HepG2 (cell line): ENCODE results near the gene YTHDF1. TPM values are rescaled to one million over a fixed set of nuclear protein-coding genes. Genes with fewer than 3 reads are reported as not detected.

Source experiments
- ATAC-seq: fragments of 200-7000 bp; cut with Tn5 transposase; 3 replicates; pipeline ENCODE4 v1.9.1; 2020; ENCODE audit warnings: mild to moderate bottlenecking, moderate library complexity
- BruUV-seq: library from RNA; stranded (reverse); fragments of 400-500 nt; replicated peaks from 2 replicates; lab custom pipeline; 2021; lab: Mats Ljungman, UMichigan
- CTCF ChIA-PET: fragments of 300-600 bp; formaldehyde crosslinking; extraction: SDS; loops from one replicate; lab custom pipeline; 2021; ENCODE audit warnings: low total read pairs, inconsistent platforms, low intra/inter-chr PET ratio; lab: Yijun Ruan, JAX
- POLR2A ChIA-PET: fragments of 350-600 bp; sonication (Branson Sonifier 250); formaldehyde crosslinking; loops from one replicate; lab custom pipeline; 2020; ENCODE audit warnings: antibody characterized with exemption, inconsistent platforms; lab: Yijun Ruan, JAX
- DNase-seq: peaks from one replicate; pipeline ENCODE4 v3.0.0-alpha.2; 2015; ENCODE audit warnings: low spot score
- FAIRE-seq: peaks from 3 replicates; lab custom pipeline; 2011; peaks lifted over from hg19 to GRCh38; lab: Jason Lieb, UNC
- H2AFZ ChIP-seq: one replicate; pipeline ENCODE4 v1.6.1; 2011; ENCODE audit warnings: low read length, inconsistent platforms
- H3K27ac ChIP-seq: fragments of 300-600 bp; 3 replicates; pipeline ENCODE4 v1.8.0; 2011; ENCODE audit warnings: mixed run types, mild to moderate bottlenecking, mixed read lengths, low read length, inconsistent platforms; ENCODE audit not compliant: insufficient read depth; ENCODE audit errors: extremely low read length
- H3K27me3 ChIP-seq, 2 experiments: fragments of 200-600 bp in 1 of 2; 2 replicates in 1 of 2; 3 replicates in 1 of 2; pipeline versions ENCODE4 v1.6.0 to v1.8.0; 2011; ENCODE audit warnings: low read length in 2 of 2, mild to moderate bottlenecking in 2 of 2, moderate library complexity in 2 of 2, inconsistent platforms in 1 of 2; ENCODE audit not compliant: insufficient read depth in 2 of 2, control insufficient read depth in 1 of 2
- H3K36me3 ChIP-seq, 2 experiments: fragments of 200-600 bp in 1 of 2; replicated peaks in 1 of 2; 2 replicates in 1 of 2; 3 replicates in 1 of 2; pipeline versions ENCODE4 v1.5.1 to v1.8.0; 2011; ENCODE audit warnings: low read length in 2 of 2, inconsistent platforms in 1 of 2; ENCODE audit not compliant: insufficient read depth in 2 of 2, control insufficient read depth in 1 of 2
- H3K4me1 ChIP-seq: 2 replicates; pipeline ENCODE4 v1.5.1; 2012; ENCODE audit warnings: low read length, inconsistent platforms; ENCODE audit not compliant: insufficient read depth
- H3K4me2 ChIP-seq: 2 replicates; pipeline ENCODE4 v1.6.0; 2011; ENCODE audit warnings: low read depth, low read length, inconsistent platforms
- H3K4me3 ChIP-seq, 3 experiments: fragments of 200-600 bp in 1 of 3; sonication (generic), shearing (Covaris generic) in 1 of 3; replicated peaks in 1 of 3; 2 replicates each; pipeline ENCODE4 v1.5.1; 2011 to 2016; ENCODE audit warnings: low read length in 3 of 3, inconsistent platforms in 2 of 3, low read depth in 2 of 3, mild to moderate bottlenecking in 2 of 3, control low read depth in 1 of 3, mixed read lengths in 1 of 3; ENCODE audit not compliant: insufficient read depth in 1 of 3
- H3K79me2 ChIP-seq: one replicate; pipeline ENCODE4 v1.6.1; 2011; ENCODE audit warnings: low read length, inconsistent platforms; ENCODE audit not compliant: insufficient read depth
- H3K9ac ChIP-seq: 2 replicates; pipeline ENCODE4 v1.6.0; 2011; ENCODE audit warnings: mild to moderate bottlenecking, low read depth, low read length, inconsistent platforms; ENCODE audit not compliant: insufficient read depth
- H3K9me3 ChIP-seq: 2 replicates; pipeline ENCODE4 v1.5.1; 2012; ENCODE audit warnings: mild to moderate bottlenecking, low read length
- H4K20me1 ChIP-seq: 2 replicates; pipeline ENCODE4 v1.6.0; 2011; ENCODE audit warnings: inconsistent platforms, mild to moderate bottlenecking, low read length, moderate library complexity; ENCODE audit not compliant: insufficient read depth
- ATM ChIP-seq: fragments of 450-650 bp; IDR thresholded peaks from 2 replicates; pipeline ENCODE4 v1.7.1; 2017; ENCODE audit warnings: mild to moderate bottlenecking, borderline replicate concordance
- CEBPG ChIP-seq: IDR thresholded peaks from 2 replicates; pipeline ENCODE4 v1.6.1; 2016
- DNMT3B ChIP-seq: conservative IDR thresholded peaks from 2 replicates; pipeline ENCODE4 v1.6.1; 2016; ENCODE audit warnings: missing biosample characterization, control low read depth
- FOXP1 ChIP-seq, 2 experiments: fragments of 450-650 bp in 1 of 2; IDR thresholded peaks; 2 replicates each; pipeline ENCODE4 v1.6.1; 2017 to 2018; ENCODE audit warnings: antibody characterized with exemption in 1 of 2
- HNF4G ChIP-seq, 2 experiments: sonication (generic) in 1 of 2; formaldehyde crosslinking in 1 of 2; IDR thresholded peaks; 2 replicates each; pipeline versions ENCODE4 v1.4.0 to v1.6.1; 2011 to 2020; ENCODE audit warnings: borderline replicate concordance in 2 of 2, low read depth in 2 of 2, mild to moderate bottlenecking in 2 of 2, low read length in 1 of 2, missing genetic modification reagents in 1 of 2, moderate library complexity in 1 of 2
- IRX3 ChIP-seq: sonication (generic); formaldehyde crosslinking; IDR thresholded peaks from 2 replicates; pipeline ENCODE4 v1.8.1; 2023; ENCODE audit warnings: mild to moderate bottlenecking, low read depth, missing genetic modification reagents, borderline replicate concordance
- MTA3 ChIP-seq: sonication (generic); formaldehyde crosslinking; IDR thresholded peaks from 2 replicates; pipeline ENCODE4 v1.4.0; 2020; ENCODE audit warnings: missing genetic modification reagents
- NFATC3 ChIP-seq: sonication (generic); formaldehyde crosslinking; IDR thresholded peaks from 2 replicates; pipeline ENCODE4 v1.5.1; 2020; ENCODE audit warnings: mild to moderate bottlenecking, missing genetic modification reagents
- THAP8 ChIP-seq: sonication (generic); formaldehyde crosslinking; IDR thresholded peaks from 2 replicates; pipeline ENCODE4 v1.5.1; 2020; ENCODE audit warnings: missing genetic modification reagents, mild to moderate bottlenecking, borderline replicate concordance
- ZFP36L1 ChIP-seq: sonication (generic); formaldehyde crosslinking; IDR thresholded peaks from 2 replicates; pipeline ENCODE4 v1.8.0; 2022; ENCODE audit warnings: mild to moderate bottlenecking, missing genetic modification reagents, moderate library complexity
- ZNF333 ChIP-seq: sonication (generic); formaldehyde crosslinking; IDR thresholded peaks from 2 replicates; pipeline ENCODE4 v1.4.0; 2020; ENCODE audit warnings: mild to moderate bottlenecking, missing genetic modification reagents, borderline replicate concordance
- WGBS: methylation state at CpG from one replicate; pipeline ENCODE4 v1.1.6; 2017; ENCODE audit warnings: low lambda C conversion rate; 5-methylcytosine and 5-hydroxymethylcytosine counted together
- in situ Hi-C: cut with HindIII; loops from 2 replicates; pipeline ENCODE4 v1.10.0; 2017; ENCODE audit warnings: low pct_unique_long_range_greater_than_20kb; ENCODE audit not compliant: extremely low pct_ligation_motif_present
- intact Hi-C: fragments of 100-400 bp; cut with micrococcal nuclease; formaldehyde crosslinking; loops from one replicate; pipeline ENCODE4 v1.10.0; 2022; ENCODE audit not compliant: unreplicated experiment
- polyA plus RNA-seq, 8 experiments: library from polyadenylated mRNA; depleted of rRNA in 3 of 8; stranded (reverse) in 7 of 8; unstranded in 1 of 8; fragments of >200 nt; fragmentation: Illumina TruSeq in 4 of 8; extraction: Trizol in 4 of 8; gene quantifications; 2 replicates each; pipeline versions ENCODE4 v1.2.1 to v1.2.3, GENCODE V29; 2011 to 2016; ENCODE audit warnings: low read depth in 4 of 8, missing spikeins in 1 of 8, mixed read lengths in 1 of 8; ENCODE audit not compliant: insufficient read depth in 1 of 8
- total RNA-seq, 5 experiments: library from RNA; depleted of rRNA; stranded (reverse); fragments of >200 nt; fragmentation: Illumina TruSeq; extraction: Trizol; gene quantifications; 2 replicates each; pipeline ENCODE4 v1.2.3, GENCODE V29; 2016; ENCODE audit warnings: low read depth in 1 of 5
- TF ChIP-seq, protein P1 (sequence below): sonication (generic); formaldehyde crosslinking; IDR thresholded peaks from 2 replicates; pipeline ENCODE4 v1.8.1; 2023; ENCODE audit warnings: mild to moderate bottlenecking, missing genetic modification reagents

Gene YTHDF1
- total and polyA plus RNA-seq, 2 of the 13 experiments (the other 11 are each of a cell fraction or from before 2014, with no cell fraction given) = 34.5 to 37.7 TPM

GRCh38 chr20:63161176-63161651 is 54.7 kb downstream of the YTHDF1 start:
- DNase-seq (no peak), FAIRE-seq (no peak), ATAC-seq (no peak)
- Histone ChIP-seq H3K4me3 (no peak overlapping the region), H3K36me3 (no peaks in the 10 kb centered on the region), H3K4me2 (no peak overlapping the region), H3K27ac (no peak overlapping the region), H2AFZ (no peak overlapping the region), H3K4me1 (no peaks in the 10 kb centered on the region), H3K79me2 (no peaks in the 10 kb centered on the region), H3K27me3 (peaks cover 48 to 90% of the 10 kb centered on the region in 2 experiments), H3K9me3 (no peaks in the 10 kb centered on the region), H4K20me1 (peaks cover 8% of the 10 kb centered on the region; the same call in 1 of the 2 replicates), H3K9ac (no peak overlapping the region)
- ChIA-PET POLR2A (no interaction called here), CTCF (no interaction called here)
- 28% methylated on average over 11 of the region's 11 CpGs for WGBS
- no TSS peak for BruUV-seq
- in situ Hi-C loops (no loop called here), intact Hi-C loops (no loop called here)
- TF ChIP-seq CEBPG = no peak
- no peak for TF ChIP-seq DNMT3B (CRISPR knock-in tag)
- no peak for TF ChIP-seq NFATC3 (CRISPR knock-in tag)
- TF ChIP-seq HNF4G (IDR thresholded peaks at IDR 0.05; ENCODE audit: borderline replicate concordance, low read depth, low read length) = no peak
- no peak for TF ChIP-seq HNF4G (CRISPR knock-in tag; IDR thresholded peaks at IDR 0.05; ENCODE audit: borderline replicate concordance, low read depth)
- TF ChIP-seq IRX3 (CRISPR knock-in tag) = no peak
- no peak for TF ChIP-seq THAP8
- TF ChIP-seq, protein P1, sequence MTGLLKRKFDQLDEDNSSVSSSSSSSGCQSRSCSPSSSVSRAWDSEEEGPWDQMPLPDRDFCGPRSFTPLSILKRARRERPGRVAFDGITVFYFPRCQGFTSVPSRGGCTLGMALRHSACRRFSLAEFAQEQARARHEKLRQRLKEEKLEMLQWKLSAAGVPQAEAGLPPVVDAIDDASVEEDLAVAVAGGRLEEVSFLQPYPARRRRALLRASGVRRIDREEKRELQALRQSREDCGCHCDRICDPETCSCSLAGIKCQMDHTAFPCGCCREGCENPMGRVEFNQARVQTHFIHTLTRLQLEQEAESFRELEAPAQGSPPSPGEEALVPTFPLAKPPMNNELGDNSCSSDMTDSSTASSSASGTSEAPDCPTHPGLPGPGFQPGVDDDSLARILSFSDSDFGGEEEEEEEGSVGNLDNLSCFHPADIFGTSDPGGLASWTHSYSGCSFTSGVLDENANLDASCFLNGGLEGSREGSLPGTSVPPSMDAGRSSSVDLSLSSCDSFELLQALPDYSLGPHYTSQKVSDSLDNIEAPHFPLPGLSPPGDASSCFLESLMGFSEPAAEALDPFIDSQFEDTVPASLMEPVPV = no peak
- TF ChIP-seq ZFP36L1 (CRISPR knock-in tag) = no peak
- TF ChIP-seq ATM = no peak
- no peak for TF ChIP-seq MTA3 (CRISPR knock-in tag)
- no peak for TF ChIP-seq FOXP1 (IDR thresholded peaks at IDR 0.05)
- no peak for TF ChIP-seq FOXP1 (CRISPR knock-in tag; IDR thresholded peaks at IDR 0.05)
- no peak for TF ChIP-seq ZNF333 (CRISPR knock-in tag)
